ENCODE data around the gene USP15.

GRCh38 chr12:62267480-62267879 is 7.3 kb downstream of the USP15 start:
- TF ChIP-seq CTCF (IDR thresholded peaks at IDR 0.05; ENCODE audit: low read depth, low read length, poor library complexity, severe bottlenecking) (no peak), EZH2phosphoT487 (IDR thresholded peaks at IDR 0.05; ENCODE audit: borderline replicate concordance, low read length) (no peak)
